Measurements from ENCODE around the gene KIAA0825.

Gene KIAA0825

DNA sequence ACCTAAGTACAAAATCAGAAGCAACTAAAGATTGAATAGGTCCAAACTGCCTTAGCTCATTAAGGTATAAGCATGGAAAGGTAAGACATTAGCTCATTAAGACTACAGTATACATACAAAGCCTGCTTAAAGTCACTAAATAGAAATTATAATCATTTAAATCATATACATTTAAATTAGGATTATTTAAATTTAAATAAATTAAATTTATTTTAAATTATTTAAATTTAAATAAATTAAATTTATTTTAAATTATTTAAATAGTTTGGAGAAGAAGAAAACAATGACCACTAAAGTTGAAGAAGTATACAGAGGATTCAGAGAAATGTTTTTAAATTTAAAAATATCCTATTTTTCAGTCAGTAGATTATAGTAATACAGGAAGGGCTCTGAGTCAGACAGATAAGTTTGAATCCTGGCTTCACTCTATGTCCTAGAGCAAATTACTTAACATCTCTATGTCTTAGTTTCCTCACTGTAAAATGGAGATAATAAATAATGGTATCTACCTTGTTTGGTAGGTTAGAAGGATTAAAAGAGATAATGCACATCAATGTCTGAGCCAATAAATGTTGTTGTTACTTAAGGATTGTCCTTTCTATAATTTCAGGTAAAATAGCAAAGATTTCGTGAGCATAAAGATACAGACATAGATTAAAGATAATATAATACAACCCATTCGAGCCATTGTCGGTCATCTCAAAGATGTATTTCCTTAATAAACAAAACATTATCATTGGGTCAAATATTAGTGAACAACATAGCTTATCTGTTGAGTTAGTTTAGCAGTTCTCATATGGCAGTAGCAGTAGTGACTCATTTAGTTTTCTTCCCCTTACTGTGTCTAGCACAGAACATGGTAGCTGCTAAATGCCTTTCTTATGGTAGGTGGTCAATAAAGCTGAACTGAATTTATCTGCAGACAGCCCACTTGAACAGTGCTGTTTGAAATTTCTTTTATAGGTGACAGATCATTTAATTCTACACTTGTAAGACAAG is 100.6 kb downstream of the KIAA0825 start:
- H3K27me3 ChIP-seq (ENCODE audit: control insufficient read depth, insufficient read depth, low read length) = no peaks in the 10 kb centered on the region
- no peak overlapping the region for H3K9ac ChIP-seq
- no peak overlapping the region for H3K4me2 ChIP-seq (ENCODE audit: low read length)
- no peaks in the 10 kb centered on the region for H3K9me3 ChIP-seq (ENCODE audit: control insufficient read depth, low read length)
- H3K36me3 ChIP-seq (ENCODE audit: control insufficient read depth, insufficient read depth, low read length) = no peaks in the 10 kb centered on the region
- H3K4me3 ChIP-seq (ENCODE audit: low read depth, low read length) = no peak overlapping the region
- no peaks in the 10 kb centered on the region for H3K4me1 ChIP-seq
- TF ChIP-seq, protein P1, sequence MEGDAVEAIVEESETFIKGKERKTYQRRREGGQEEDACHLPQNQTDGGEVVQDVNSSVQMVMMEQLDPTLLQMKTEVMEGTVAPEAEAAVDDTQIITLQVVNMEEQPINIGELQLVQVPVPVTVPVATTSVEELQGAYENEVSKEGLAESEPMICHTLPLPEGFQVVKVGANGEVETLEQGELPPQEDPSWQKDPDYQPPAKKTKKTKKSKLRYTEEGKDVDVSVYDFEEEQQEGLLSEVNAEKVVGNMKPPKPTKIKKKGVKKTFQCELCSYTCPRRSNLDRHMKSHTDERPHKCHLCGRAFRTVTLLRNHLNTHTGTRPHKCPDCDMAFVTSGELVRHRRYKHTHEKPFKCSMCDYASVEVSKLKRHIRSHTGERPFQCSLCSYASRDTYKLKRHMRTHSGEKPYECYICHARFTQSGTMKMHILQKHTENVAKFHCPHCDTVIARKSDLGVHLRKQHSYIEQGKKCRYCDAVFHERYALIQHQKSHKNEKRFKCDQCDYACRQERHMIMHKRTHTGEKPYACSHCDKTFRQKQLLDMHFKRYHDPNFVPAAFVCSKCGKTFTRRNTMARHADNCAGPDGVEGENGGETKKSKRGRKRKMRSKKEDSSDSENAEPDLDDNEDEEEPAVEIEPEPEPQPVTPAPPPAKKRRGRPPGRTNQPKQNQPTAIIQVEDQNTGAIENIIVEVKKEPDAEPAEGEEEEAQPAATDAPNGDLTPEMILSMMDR (IDR thresholded peaks at IDR 0.05) = no peak
- H3K27ac ChIP-seq = no peak overlapping the region
- H2AFZ ChIP-seq = no peak overlapping the region
- H3K79me2 ChIP-seq = no peaks in the 10 kb centered on the region

DNA sequence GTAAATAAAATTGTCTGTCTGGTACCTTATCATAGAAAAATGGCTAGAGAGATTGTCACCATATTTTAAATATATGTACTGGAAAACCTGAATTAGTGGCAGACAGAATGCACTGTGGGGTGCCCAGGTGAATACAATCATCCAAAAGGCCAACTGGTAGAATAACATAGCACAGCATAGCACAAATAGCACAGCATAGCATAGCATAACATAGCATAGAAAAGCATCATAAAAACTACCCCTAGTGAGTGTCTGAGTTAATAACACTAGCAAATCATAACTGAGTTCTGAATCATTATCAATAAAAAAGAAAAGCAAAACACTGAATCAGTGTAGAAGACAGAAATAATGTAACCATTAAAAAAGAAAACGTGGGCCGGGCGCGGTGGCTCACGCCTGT is 102.3 kb downstream of the KIAA0825 start:
- Histone ChIP-seq H2AFZ (no peak overlapping the region), H3K9ac (no peak overlapping the region), H3K27ac (no peak overlapping the region), H3K79me2 (no peaks in the 10 kb centered on the region), H3K4me1 (no peaks in the 10 kb centered on the region), H3K36me3 (ENCODE audit: control insufficient read depth, insufficient read depth, low read length) (no peaks in the 10 kb centered on the region), H3K4me3 (ENCODE audit: low read depth, low read length) (no peak overlapping the region), H3K9me3 (ENCODE audit: control insufficient read depth, low read length) (no peaks in the 10 kb centered on the region), H3K27me3 (ENCODE audit: control insufficient read depth, insufficient read depth, low read length) (no peaks in the 10 kb centered on the region), H3K4me2 (ENCODE audit: low read length) (no peak overlapping the region)
- TF ChIP-seq, protein P1 (IDR thresholded peaks at IDR 0.05) = no peak

DNA sequence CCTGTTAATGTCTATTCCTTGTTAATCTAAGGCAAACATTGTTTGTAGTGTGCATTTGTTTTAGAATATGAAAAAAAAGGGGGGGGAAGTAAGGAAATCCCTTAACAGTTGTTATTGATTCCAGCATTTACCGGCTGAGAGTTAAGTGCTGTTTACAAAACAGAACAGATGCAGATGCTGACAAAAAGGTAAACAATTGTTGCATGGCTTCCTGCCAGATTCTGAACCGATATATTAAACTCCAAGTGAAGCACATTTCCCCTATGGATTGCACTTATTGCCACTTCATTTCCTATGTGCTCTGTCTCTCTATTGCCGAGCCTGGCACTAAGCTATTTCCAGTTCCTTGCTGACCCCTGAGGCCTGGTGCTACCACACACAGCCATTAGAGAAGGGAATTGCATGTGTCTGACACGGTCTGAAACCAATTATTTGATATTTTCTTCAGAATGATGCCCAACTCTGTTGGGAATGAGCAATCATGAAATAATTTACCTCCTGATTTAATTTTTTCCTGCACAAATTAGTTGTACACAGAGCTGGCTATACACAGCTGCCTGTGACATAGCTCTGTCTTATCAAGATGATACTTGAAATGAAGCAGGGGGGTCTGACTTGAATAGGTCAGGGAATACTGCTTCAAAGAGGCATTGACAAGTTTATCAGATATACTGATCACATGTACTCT is 109.8 kb downstream of the KIAA0825 start:
- H3K4me3 ChIP-seq (ENCODE audit: low read depth, low read length) = no peak overlapping the region
- no peak overlapping the region for H3K9ac ChIP-seq
- H3K79me2 ChIP-seq = no peaks in the 10 kb centered on the region
- H2AFZ ChIP-seq = no peak overlapping the region
- peaks cover 8% of the 10 kb centered on the region for H3K4me1 ChIP-seq
- TF ChIP-seq, protein P1 (IDR thresholded peaks at IDR 0.05) = no peak
- H3K27ac ChIP-seq = no peak overlapping the region
- no peaks in the 10 kb centered on the region for H3K9me3 ChIP-seq (ENCODE audit: control insufficient read depth, low read length)
- H3K27me3 ChIP-seq (ENCODE audit: control insufficient read depth, insufficient read depth, low read length) = no peaks in the 10 kb centered on the region
- no peaks in the 10 kb centered on the region for H3K36me3 ChIP-seq (ENCODE audit: control insufficient read depth, insufficient read depth, low read length)
- no peak overlapping the region for H3K4me2 ChIP-seq (ENCODE audit: low read length)

DNA sequence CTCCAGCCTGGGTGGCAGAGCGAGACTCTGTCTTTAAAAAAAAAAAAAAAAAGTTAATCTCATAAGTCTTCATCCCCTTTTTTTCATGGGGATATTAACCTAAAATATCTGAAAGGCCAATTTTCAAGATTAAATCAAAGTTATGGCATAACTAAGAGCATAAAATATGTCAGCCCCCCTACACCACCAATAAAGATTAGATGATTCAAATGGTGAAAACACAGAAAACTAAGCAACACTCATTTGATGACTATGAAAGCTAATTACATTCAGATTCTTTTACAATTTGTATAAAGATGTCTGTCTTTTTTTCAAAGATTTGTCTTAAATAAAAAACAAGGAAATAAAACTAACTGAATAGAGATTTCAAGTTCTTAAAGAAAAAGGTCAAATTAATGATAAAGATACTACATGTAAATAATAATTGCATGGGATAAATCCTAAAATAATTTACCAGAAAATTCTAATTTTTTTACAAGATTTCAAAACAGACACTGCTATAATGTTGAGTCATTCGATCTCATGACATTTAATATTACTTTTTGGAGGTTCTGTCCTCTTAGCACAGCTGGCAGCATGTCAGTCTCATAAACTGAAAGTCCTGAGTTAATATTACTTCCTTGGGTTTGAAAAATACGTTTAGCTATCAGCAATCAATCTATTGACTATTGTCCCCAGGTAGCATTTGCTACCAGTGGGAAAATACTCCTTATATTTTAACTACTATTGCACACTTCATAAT is 112.9 kb downstream of the KIAA0825 start:
- Histone ChIP-seq H3K4me1 (peaks cover 9% of the 10 kb centered on the region), H3K9ac (no peak overlapping the region), H3K4me3 (ENCODE audit: low read depth, low read length) (no peak overlapping the region), H3K27ac (no peak overlapping the region), H3K27me3 (ENCODE audit: control insufficient read depth, insufficient read depth, low read length) (no peaks in the 10 kb centered on the region), H3K9me3 (ENCODE audit: control insufficient read depth, low read length) (no peaks in the 10 kb centered on the region), H2AFZ (no peak overlapping the region), H3K36me3 (ENCODE audit: control insufficient read depth, insufficient read depth, low read length) (no peaks in the 10 kb centered on the region), H3K4me2 (ENCODE audit: low read length) (no peak overlapping the region), H3K79me2 (no peaks in the 10 kb centered on the region)
- TF ChIP-seq, protein P1 (IDR thresholded peaks at IDR 0.05) = no peak
